K562 (cell line): ENCODE measurements around the gene UBLCP1. TPM values are rescaled to one million over a fixed set of nuclear protein-coding genes. Genes with fewer than 3 reads are reported as not detected.
"Not testable (repeated sequence)": the region's sequence is repeated elsewhere in the genome, so short reads cannot be mapped to it uniquely, and the experiment has no call there.

Source experiments
- ADNP ChIP-seq: fragments of 200-800 bp; sonication (Bioruptor generic); IDR thresholded peaks from 2 replicates; pipeline ENCODE4 v1.6.1; 2016; ENCODE audit warnings: missing genetic modification characterization, missing compliant biosample characterization
- ATF7 ChIP-seq: fragments of 450-650 bp; IDR thresholded peaks from 2 replicates; pipeline ENCODE4 v1.7.1; 2014; ENCODE audit warnings: mild to moderate bottlenecking, moderate library complexity
- CBFA2T3 ChIP-seq: fragments of 450-650 bp; IDR thresholded peaks from 2 replicates; pipeline ENCODE4 v1.6.1; 2017
- CBX3 ChIP-seq, 2 experiments: IDR thresholded peaks; 1 replicate in 1 of 2; 2 replicates in 1 of 2; pipeline ENCODE4 v1.6.1; 2012; ENCODE audit warnings: inconsistent platforms in 2 of 2, low read length in 2 of 2, borderline replicate concordance in 1 of 2, control low read depth in 1 of 2
- CTBP1 ChIP-seq: fragments of 450-650 bp; IDR thresholded peaks from 2 replicates; pipeline ENCODE4 v1.6.1; 2016; ENCODE audit warnings: borderline replicate concordance
- ELF4 ChIP-seq: fragments of 450-650 bp; formaldehyde crosslinking; IDR thresholded peaks from 2 replicates; pipeline ENCODE4 v1.4.0; 2022; ENCODE audit warnings: missing genetic modification characterization
- FOS ChIP-seq: IDR thresholded peaks from 3 replicates; pipeline ENCODE4 v1.6.1; 2011; ENCODE audit not compliant: insufficient read length; ENCODE audit errors: extremely low read depth
- FOXK2 ChIP-seq, 2 experiments: fragments of 450-650 bp; IDR thresholded peaks in 1 of 2; conservative IDR thresholded peaks in 1 of 2; 2 replicates each; pipeline ENCODE4 v1.6.1; 2016; ENCODE audit warnings: low read depth in 2 of 2, mild to moderate bottlenecking in 1 of 2
- FOXM1 ChIP-seq, 2 experiments: fragments of 450-650 bp in 1 of 2; sonication (generic) in 1 of 2; formaldehyde crosslinking in 1 of 2; IDR thresholded peaks; 2 replicates each; pipeline versions ENCODE4 v1.6.1 to v1.9.0; 2017 to 2022; ENCODE audit warnings: low read depth in 2 of 2, mild to moderate bottlenecking in 2 of 2, missing genetic modification reagents in 1 of 2, moderate library complexity in 1 of 2
- HMBOX1 ChIP-seq: sonication (generic); IDR thresholded peaks from 2 replicates; pipeline ENCODE4 v1.6.1; 2016
- HOXB6 ChIP-seq: fragments of 250-450 bp; sonication (Bioruptor Pico); IDR thresholded peaks from 2 replicates; pipeline ENCODE4 v1.5.1; 2022; ENCODE audit warnings: mild to moderate bottlenecking, borderline replicate concordance
- L3MBTL2 ChIP-seq: fragments of 450-650 bp; IDR thresholded peaks from 2 replicates; pipeline ENCODE4 v1.6.1; 2016; ENCODE audit warnings: mild to moderate bottlenecking, moderate library complexity
- NCOR1 ChIP-seq: fragments of 450-650 bp; IDR thresholded peaks from 2 replicates; pipeline ENCODE4 v1.6.1; 2016; ENCODE audit warnings: mild to moderate bottlenecking, moderate library complexity
- NFE2 ChIP-seq: IDR thresholded peaks from 2 replicates; pipeline ENCODE4 v1.6.1; 2014; ENCODE audit warnings: antibody characterized with exemption, low read depth
- NR2C1 ChIP-seq, 2 experiments: fragments of 450-650 bp; IDR thresholded peaks; 2 replicates each; pipeline ENCODE4 v1.6.1; 2017; ENCODE audit warnings: mild to moderate bottlenecking in 2 of 2, antibody characterized with exemption in 1 of 2, inconsistent platforms in 1 of 2, missing compliant biosample characterization in 1 of 2, missing genetic modification characterization in 1 of 2
- SMARCA4 ChIP-seq: fragments of 450-650 bp; IDR thresholded peaks from 2 replicates; pipeline ENCODE4 v1.6.1; 2016
- SOX6 ChIP-seq: fragments of 450-650 bp; IDR thresholded peaks from 2 replicates; pipeline ENCODE4 v1.6.1; 2014; ENCODE audit warnings: mild to moderate bottlenecking
- TCF3 ChIP-seq: sonication (generic); formaldehyde crosslinking; IDR thresholded peaks from 2 replicates; pipeline ENCODE4 v1.4.0; 2020; ENCODE audit warnings: mild to moderate bottlenecking, missing genetic modification reagents
- TRIM24 ChIP-seq, 2 experiments: fragments of 450-650 bp; IDR thresholded peaks; 2 replicates each; pipeline ENCODE4 v1.6.1; 2016
- USF1 ChIP-seq: sonication (generic); formaldehyde crosslinking; IDR thresholded peaks from 2 replicates; pipeline ENCODE4 v1.9.0; 2022; ENCODE audit warnings: mild to moderate bottlenecking, missing genetic modification reagents
- ZEB2 ChIP-seq: fragments of 450-650 bp; IDR thresholded peaks from 2 replicates; pipeline ENCODE4 v1.6.1; 2016
- ZNF175 ChIP-seq: fragments of 200-800 bp; sonication (Bioruptor generic); IDR thresholded peaks from 2 replicates; pipeline ENCODE4 v1.6.1; 2016; ENCODE audit warnings: low read depth, mild to moderate bottlenecking, missing genetic modification characterization, missing compliant biosample characterization
- ZNF561 ChIP-seq: fragments of 450-650 bp; formaldehyde crosslinking; conservative IDR thresholded peaks from 2 replicates; pipeline ENCODE4 v1.4.0; 2020; ENCODE audit warnings: mild to moderate bottlenecking, moderate library complexity
- polyA plus RNA-seq, 8 experiments: library from polyadenylated mRNA; depleted of rRNA in 4 of 8; stranded (reverse) in 5 of 8; unstranded in 3 of 8; fragments of >200 nt; fragmentation: Nextera tagmentation in 2 of 8; fragmentation: Illumina TruSeq in 1 of 8; extraction: Ambion mirVana in 2 of 8; extraction: Trizol in 1 of 8; gene quantifications; 2 replicates each; pipeline versions ENCODE4 v1.2.1 to v1.2.3, GENCODE V29; 2011 to 2014; ENCODE audit warnings: inconsistent platforms in 1 of 8, missing spikeins in 1 of 8
- total RNA-seq, 7 experiments: library from RNA; depleted of rRNA in 6 of 7; stranded (reverse); fragments of >200 nt in 6 of 7; fragmentation: Illumina TruSeq in 2 of 7; extraction: Trizol in 2 of 7; gene quantifications; 2 replicates each; pipeline versions ENCODE4 v1.2.1 to v1.2.3, GENCODE V29; 2011 to 2021; ENCODE audit warnings: low replicate concordance in 1 of 7
- TF ChIP-seq, protein P1 (sequence below): fragments of 450-650 bp; formaldehyde crosslinking; IDR thresholded peaks from 2 replicates; pipeline ENCODE4 v1.4.0; 2020; ENCODE audit warnings: mild to moderate bottlenecking, mixed read lengths
- TF ChIP-seq, protein P2 (sequence below): sonication (generic); formaldehyde crosslinking; IDR thresholded peaks from 2 replicates; pipeline ENCODE4 v1.5.0; 2020; ENCODE audit warnings: missing genetic modification reagents

UBLCP1 gene
- total and polyA plus RNA-seq, 9 of the 15 experiments (the other 6 are each of a cell fraction or from before 2014, with no cell fraction given) = 18.8 to 39.8 (median 30.2) TPM

DNA sequence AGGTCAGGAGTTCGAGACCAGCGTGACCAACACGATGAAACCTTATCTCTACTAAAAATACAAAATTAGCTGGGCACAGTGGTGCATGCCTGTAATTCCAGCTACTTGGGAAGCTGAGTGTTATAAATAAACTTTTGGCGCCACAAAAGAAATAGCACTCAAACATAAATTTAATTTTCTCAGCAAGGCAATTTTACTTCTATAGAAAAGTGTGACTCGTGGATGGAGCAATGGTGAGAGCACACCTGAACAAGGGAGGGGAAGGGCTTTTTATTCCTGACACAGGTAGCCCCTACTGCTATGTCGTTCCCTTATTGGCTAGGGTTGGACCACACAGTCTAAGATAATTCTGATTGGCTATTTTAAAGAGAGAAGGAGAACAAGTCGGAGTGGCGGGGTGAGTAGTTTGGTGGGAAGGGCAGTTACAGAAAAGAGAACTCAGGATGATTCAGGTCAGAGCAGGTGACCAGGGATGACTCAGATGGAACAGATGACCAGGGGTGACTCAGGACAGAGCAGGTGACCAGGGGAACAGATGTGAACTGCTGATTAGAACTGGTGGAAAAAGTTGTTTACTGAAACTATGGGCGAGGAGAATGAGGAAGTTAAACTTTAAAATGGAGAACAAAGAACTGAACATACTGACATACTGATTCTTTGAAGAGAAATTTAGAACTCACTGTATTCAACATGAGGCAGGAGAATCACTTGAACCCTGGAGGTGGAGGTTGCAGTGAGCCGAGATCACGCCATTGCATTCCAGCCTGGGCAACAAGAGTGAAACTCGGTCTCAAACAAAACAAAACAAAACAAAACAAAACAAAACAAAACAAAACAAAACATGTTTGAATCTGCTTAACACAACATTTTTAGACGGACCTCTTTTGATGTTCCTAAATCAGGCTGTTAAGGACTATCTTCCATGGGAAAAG is 39.1 kb downstream of the UBLCP1 start (continued):
- 0 out of 2 replicates have a peak, but pooled peaks have one; percentile 16 for TF ChIP-seq HOXB6 (CRISPR knock-in tag)
- peak; percentile 69; the same call in 1 of the 2 replicates for TF ChIP-seq ZNF561 (CRISPR knock-in tag)
- TF ChIP-seq NCOR1 = peak; percentile 57; the same call in 1 of the 2 replicates
- 0 out of 2 replicates have a peak, but pooled peaks have one; percentile 52 for TF ChIP-seq ZNF175
- peak; percentile 85 for TF ChIP-seq SOX6
- TF ChIP-seq HMBOX1 = peak; percentile 46; the same call in 1 of the 2 replicates
- TF ChIP-seq TCF3 (CRISPR knock-in tag) = peak; percentile 75
- TF ChIP-seq FOXM1 (IDR thresholded peaks at IDR 0.05; ENCODE audit: low read depth) = peak; percentile 78; the same call in 1 of the 2 replicates
- not testable (repeated sequence) for TF ChIP-seq FOXM1 (CRISPR knock-in tag; IDR thresholded peaks at IDR 0.05; ENCODE audit: low read depth); NR2C1 (IDR thresholded peaks at IDR 0.05)
- TF ChIP-seq, protein P1, sequence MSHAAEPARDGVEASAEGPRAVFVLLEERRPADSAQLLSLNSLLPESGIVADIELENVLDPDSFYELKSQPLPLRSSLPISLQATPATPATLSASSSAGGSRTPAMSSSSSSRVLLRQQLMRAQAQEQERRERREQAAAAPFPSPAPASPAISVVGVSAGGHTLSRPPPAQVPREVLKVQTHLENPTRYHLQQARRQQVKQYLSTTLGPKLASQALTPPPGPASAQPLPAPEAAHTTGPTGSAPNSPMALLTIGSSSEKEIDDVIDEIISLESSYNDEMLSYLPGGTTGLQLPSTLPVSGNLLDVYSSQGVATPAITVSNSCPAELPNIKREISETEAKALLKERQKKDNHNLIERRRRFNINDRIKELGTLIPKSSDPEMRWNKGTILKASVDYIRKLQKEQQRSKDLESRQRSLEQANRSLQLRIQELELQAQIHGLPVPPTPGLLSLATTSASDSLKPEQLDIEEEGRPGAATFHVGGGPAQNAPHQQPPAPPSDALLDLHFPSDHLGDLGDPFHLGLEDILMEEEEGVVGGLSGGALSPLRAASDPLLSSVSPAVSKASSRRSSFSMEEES (CRISPR knock-in tag) = peak; percentile 49
- peak; percentile 77 for TF ChIP-seq CTBP1
- peak; percentile 98 to 99 for TF ChIP-seq TRIM24 (IDR thresholded peaks at IDR 0.05)
- peak; percentile 89 for TF ChIP-seq ATF7
- peak; percentile 80 for TF ChIP-seq USF1 (CRISPR knock-in tag)
- peak in 1 of 2 experiments; percentile 24; a peak in 1 of 3 replicates for TF ChIP-seq CBX3 (IDR thresholded peaks at IDR 0.05; ENCODE audit: borderline replicate concordance in 1 of 2, low read length in 2 of 2)
- TF ChIP-seq FOS = peak; percentile 53
- peak; percentile 86 for TF ChIP-seq SMARCA4
- TF ChIP-seq ZEB2 = peak; percentile 93
- TF ChIP-seq CBFA2T3 = peak; percentile 83
- TF ChIP-seq FOXK2 (conservative IDR thresholded peaks at IDR 0.05 in 1 of 2, IDR thresholded peaks at IDR 0.05 in 1 of 2; ENCODE audit: low read depth in 2 of 2) = peak; percentile 52 to 53; a peak in 2 of 4 replicates
- 0 out of 2 replicates have a peak, but pooled peaks have one; percentile 21 for TF ChIP-seq ELF4 (CRISPR knock-in tag)
- TF ChIP-seq NFE2 = peak; percentile 90
- 0 out of 2 replicates have a peak, but pooled peaks have one; percentile 8 for TF ChIP-seq NR2C1 (tag; IDR thresholded peaks at IDR 0.05)
- peak; percentile 86 for TF ChIP-seq ADNP (tag)
- TF ChIP-seq, protein P2, sequence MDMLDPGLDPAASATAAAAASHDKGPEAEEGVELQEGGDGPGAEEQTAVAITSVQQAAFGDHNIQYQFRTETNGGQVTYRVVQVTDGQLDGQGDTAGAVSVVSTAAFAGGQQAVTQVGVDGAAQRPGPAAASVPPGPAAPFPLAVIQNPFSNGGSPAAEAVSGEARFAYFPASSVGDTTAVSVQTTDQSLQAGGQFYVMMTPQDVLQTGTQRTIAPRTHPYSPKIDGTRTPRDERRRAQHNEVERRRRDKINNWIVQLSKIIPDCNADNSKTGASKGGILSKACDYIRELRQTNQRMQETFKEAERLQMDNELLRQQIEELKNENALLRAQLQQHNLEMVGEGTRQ (CRISPR knock-in tag) = peak; percentile 34; the same call in 1 of the 2 replicates
- peak; percentile 60 for TF ChIP-seq L3MBTL2
